ENCODE measurements around the gene CTBP1.

CTBP1 gene

GRCh38 chr4:1208970-1209704, 39.8 kb downstream of the CTBP1 start:
- DNase-seq: no peak

- DNase-seq: no peak
Observed at GRCh38 chr4:1208266-1208961, 40.5 kb downstream of the CTBP1 start.

GRCh38 chr4:1207603-1208265, 41.2 kb downstream of the CTBP1 start:
- DNase-seq: no peak

- no peak for DNase-seq
Observed at GRCh38 chr4:1207157-1207470, 41.8 kb downstream of the CTBP1 start.

- no peak for DNase-seq
Observed at GRCh38 chr4:1206299-1207156, 42.4 kb downstream of the CTBP1 start.

GRCh38 chr4:1205586-1206298, 43.2 kb downstream of the CTBP1 start:
- no peak for DNase-seq

GRCh38 chr4:1204828-1205585, 43.9 kb downstream of the CTBP1 start:
- DNase-seq: no peak

GRCh38 chr4:1204286-1204827, 44.6 kb downstream of the CTBP1 start:
- DNase-seq: no peak

- no peak for DNase-seq
Observed at GRCh38 chr4:1203026-1203616, 45.8 kb downstream of the CTBP1 start.

- DNase-seq: no peak
Observed at GRCh38 chr4:1202526-1203011, 46.4 kb downstream of the CTBP1 start.

GRCh38 chr4:1201851-1202525, 46.9 kb downstream of the CTBP1 start:
- peak; percentile 56 to 90 (median 76) for DNase-seq

- no peak for DNase-seq
Observed at GRCh38 chr4:1200425-1201035, 48.4 kb downstream of the CTBP1 start.

GRCh38 chr4:1199556-1200331, 49.2 kb downstream of the CTBP1 start:
- DNase-seq: no peak

- no peak for DNase-seq
Observed at GRCh38 chr4:1198098-1198844, 50.7 kb downstream of the CTBP1 start.

GRCh38 chr4:1196421-1197183, 52.3 kb downstream of the CTBP1 start:
- DNase-seq: no peak

GRCh38 chr4:1195891-1196401, 53.0 kb downstream of the CTBP1 start:
- DNase-seq: no peak

- no peak for DNase-seq
Observed at GRCh38 chr4:1195109-1195671, 53.7 kb downstream of the CTBP1 start.

Data from stimulated activated naive CD4-positive, alpha-beta T cell (primary cell).